ENCODE results near the gene EPHA4.

The EPHA4 gene

DNA sequence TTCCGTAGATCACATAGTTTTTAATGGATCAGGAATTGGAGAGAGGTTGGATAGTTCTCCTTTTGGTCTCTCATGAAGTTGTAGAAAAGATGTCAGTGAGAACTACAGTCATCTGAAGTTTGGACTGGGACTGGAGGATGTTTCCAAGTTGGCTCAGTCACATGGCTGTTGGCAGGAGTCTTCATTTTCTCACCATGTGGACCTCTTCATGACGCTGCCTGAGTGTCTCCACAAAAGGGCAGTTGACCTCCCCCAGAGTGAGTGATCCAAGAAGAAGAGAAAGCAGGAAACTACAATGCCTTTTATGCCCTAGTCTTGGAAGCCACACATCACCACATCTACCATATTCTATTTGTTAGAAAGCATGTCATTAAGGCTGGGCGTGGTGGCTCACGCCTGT is 171.7 kb downstream of the EPHA4 start:
- no peaks in the 10 kb centered on the region for H3K36me3 ChIP-seq (ENCODE audit: insufficient read depth, low read length)
- no peaks in the 10 kb centered on the region for H4K20me1 ChIP-seq (ENCODE audit: insufficient read depth, low read length, poor library complexity, severe bottlenecking)
- H3K4me2 ChIP-seq (ENCODE audit: low read depth, low read length, poor library complexity, severe bottlenecking) = no peak overlapping the region
- no peaks in the 10 kb centered on the region for H3K4me1 ChIP-seq (ENCODE audit: insufficient read depth, low read length, poor library complexity, severe bottlenecking)
- H3K9me3 ChIP-seq (ENCODE audit: insufficient read depth, low read depth, low read length) = no peaks in the 10 kb centered on the region
- no peaks in the 10 kb centered on the region for H3K79me2 ChIP-seq (ENCODE audit: insufficient read depth, low read length)
- H3K4me3 ChIP-seq (ENCODE audit: low read length, poor library complexity, severe bottlenecking) = no peak overlapping the region
- H3K9ac ChIP-seq (ENCODE audit: low read depth, low read length, poor library complexity, severe bottlenecking) = no peak overlapping the region
- TF ChIP-seq EZH2phosphoT487 (IDR thresholded peaks at IDR 0.05; ENCODE audit: borderline replicate concordance) (no peak), CTCF (conservative IDR thresholded peaks at IDR 0.05; ENCODE audit: low read length) (no peak)
- no peak overlapping the region for H2AFZ ChIP-seq (ENCODE audit: low read length)
- H3F3A ChIP-seq (ENCODE audit: low read depth) = no peaks in the 10 kb centered on the region
- no peaks in the 10 kb centered on the region for H3K9me2 ChIP-seq (replicated peaks; ENCODE audit: low read depth, low read length)
- H3K27me3 ChIP-seq (ENCODE audit: insufficient read depth, low read length, poor library complexity, severe bottlenecking) = no peaks in the 10 kb centered on the region

- Histone ChIP-seq H3F3A (ENCODE audit: low read depth) (no peaks in the 10 kb centered on the region), H3K4me3 (ENCODE audit: low read length, poor library complexity, severe bottlenecking) (no peak overlapping the region), H3K36me3 (ENCODE audit: insufficient read depth, low read length) (no peaks in the 10 kb centered on the region), H2AFZ (ENCODE audit: low read length) (no peak overlapping the region), H3K4me2 (ENCODE audit: low read depth, low read length, poor library complexity, severe bottlenecking) (no peak overlapping the region), H3K4me1 (ENCODE audit: insufficient read depth, low read length, poor library complexity, severe bottlenecking) (no peaks in the 10 kb centered on the region), H4K20me1 (ENCODE audit: insufficient read depth, low read length, poor library complexity, severe bottlenecking) (no peaks in the 10 kb centered on the region), H3K9me2 (replicated peaks; ENCODE audit: low read depth, low read length) (no peaks in the 10 kb centered on the region), H3K9me3 (ENCODE audit: insufficient read depth, low read depth, low read length) (no peaks in the 10 kb centered on the region), H3K27me3 (ENCODE audit: insufficient read depth, low read length, poor library complexity, severe bottlenecking) (no peaks in the 10 kb centered on the region), H3K79me2 (ENCODE audit: insufficient read depth, low read length) (no peaks in the 10 kb centered on the region), H3K9ac (ENCODE audit: low read depth, low read length, poor library complexity, severe bottlenecking) (no peak overlapping the region)
- TF ChIP-seq EZH2phosphoT487 (IDR thresholded peaks at IDR 0.05; ENCODE audit: borderline replicate concordance) = no peak
- TF ChIP-seq CTCF (conservative IDR thresholded peaks at IDR 0.05; ENCODE audit: low read length) = no peak
These were observed 172.9 kb downstream of the EPHA4 start for GRCh38 chr2:221399183-221399582.

GRCh38 chr2:221397187-221397586 is 174.9 kb downstream of the EPHA4 start:
- no peaks in the 10 kb centered on the region for H4K20me1 ChIP-seq (ENCODE audit: insufficient read depth, low read length, poor library complexity, severe bottlenecking)
- no peak overlapping the region for H3K9ac ChIP-seq (ENCODE audit: low read depth, low read length, poor library complexity, severe bottlenecking)
- H3K79me2 ChIP-seq (ENCODE audit: insufficient read depth, low read length) = no peaks in the 10 kb centered on the region
- no peaks in the 10 kb centered on the region for H3K4me1 ChIP-seq (ENCODE audit: insufficient read depth, low read length, poor library complexity, severe bottlenecking)
- no peak overlapping the region for H3K4me2 ChIP-seq (ENCODE audit: low read depth, low read length, poor library complexity, severe bottlenecking)
- no peaks in the 10 kb centered on the region for H3F3A ChIP-seq (ENCODE audit: low read depth)
- H3K36me3 ChIP-seq (ENCODE audit: insufficient read depth, low read length) = no peaks in the 10 kb centered on the region
- H3K9me2 ChIP-seq (replicated peaks; ENCODE audit: low read depth, low read length) = no peaks in the 10 kb centered on the region
- no peak for TF ChIP-seq CTCF (conservative IDR thresholded peaks at IDR 0.05; ENCODE audit: low read length)
- no peak for TF ChIP-seq EZH2phosphoT487 (IDR thresholded peaks at IDR 0.05; ENCODE audit: borderline replicate concordance)
- H2AFZ ChIP-seq (ENCODE audit: low read length) = no peak overlapping the region; the same call in 1 of the 2 replicates
- H3K27me3 ChIP-seq (ENCODE audit: insufficient read depth, low read length, poor library complexity, severe bottlenecking) = no peaks in the 10 kb centered on the region
- H3K9me3 ChIP-seq (ENCODE audit: insufficient read depth, low read depth, low read length) = no peaks in the 10 kb centered on the region
- no peak overlapping the region for H3K4me3 ChIP-seq (ENCODE audit: low read length, poor library complexity, severe bottlenecking)

All from Loucy (cell line).